ENCODE measurements around the gene VARS1. TPM values are rescaled to one million over a fixed set of nuclear protein-coding genes. Genes with fewer than 3 reads are reported as not detected.
"Not testable (repeated sequence)": the region's sequence is repeated elsewhere in the genome, so short reads cannot be mapped to it uniquely, and the experiment has no call there.

Gene VARS1
- total and polyA plus RNA-seq, 10 donors: 31.1 to 97.3 (median 49.4) TPM

DNA sequence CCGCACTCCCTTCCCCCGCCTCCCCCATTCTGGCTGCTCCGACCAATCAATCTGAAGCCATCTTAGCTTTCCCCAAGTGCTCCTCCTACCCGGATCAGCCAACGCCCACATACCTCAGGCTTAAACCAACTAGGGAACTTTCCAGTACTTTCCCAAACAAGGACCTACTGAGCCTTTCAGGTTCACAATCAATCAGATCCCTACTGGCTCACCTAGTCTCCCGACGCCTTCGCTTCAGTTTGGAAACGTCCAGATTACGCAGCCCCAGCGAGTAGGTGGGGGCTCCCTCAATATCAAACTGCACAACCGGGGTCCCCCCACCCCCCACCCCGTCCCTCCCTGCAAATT is 19.1 kb upstream of the VARS1 start:
- intact Hi-C loops (cut with DNase I; ENCODE audit: low total_unique reads): no loop called here
- Histone ChIP-seq H3K27me3 (replicated peaks in 1 of 7) (no peaks in the 10 kb centered on the region), H3K4me3 (peak overlapping the region; percentile 43 to 87 (median 63)), H3K9me3 (no peaks in the 10 kb centered on the region), H3K27ac (peak overlapping the region; percentile 94 to 98 (median 96)), H3K36me3 (peaks cover 0 to 19% (median 2%) of the 10 kb centered on the region in 6 donors), H3K4me1 (peaks cover 25 to 54% (median 40%) of the 10 kb centered on the region in 6 donors)
- WGBS, 5 donors: 0 to 1% (median 0%) methylated on average over 13 of the region's 13 CpGs
- peak in 1 of 3 donors; percentile 67 for TF ChIP-seq POLR2AphosphoS5 (IDR thresholded peaks at IDR 0.05)
- no peak for TF ChIP-seq CTCF (IDR thresholded peaks at IDR 0.05 in 8 of 11, conservative IDR thresholded peaks at IDR 0.05 in 3 of 11)
- peak in 1 of 3 donors; percentile 21 for TF ChIP-seq POLR2A (IDR thresholded peaks at IDR 0.05)
- DNase-seq: peak; percentile 91

DNA sequence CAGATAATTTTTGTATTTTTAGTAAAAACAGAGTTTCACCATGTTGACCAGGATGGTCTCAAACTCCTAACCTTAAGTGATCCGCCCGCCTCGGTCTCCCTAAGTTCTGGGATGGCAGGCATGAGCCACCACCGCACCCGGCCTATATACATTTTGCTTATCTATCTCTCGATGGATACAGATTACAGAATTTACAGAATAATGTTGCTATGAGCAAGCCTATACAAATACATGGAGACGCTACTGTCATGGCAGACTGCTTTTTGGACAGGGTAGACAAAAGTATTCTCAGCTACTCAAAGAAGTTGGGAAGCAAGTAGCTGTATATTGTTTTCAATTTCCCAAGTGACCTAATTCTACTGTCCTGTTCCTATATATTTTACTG is 17.9 kb upstream of the VARS1 start:
- no peak for TF ChIP-seq POLR2A (IDR thresholded peaks at IDR 0.05)
- TF ChIP-seq POLR2AphosphoS5 (IDR thresholded peaks at IDR 0.05): no peak
- TF ChIP-seq CTCF (IDR thresholded peaks at IDR 0.05 in 8 of 11, conservative IDR thresholded peaks at IDR 0.05 in 3 of 11): no peak
- H3K9me3 ChIP-seq: no peaks in the 10 kb centered on the region
- WGBS, 5 donors: 95 to 99% (median 97%) methylated on average over 7 of the region's 7 CpGs
- peaks cover 0 to 20% (median 2%) of the 10 kb centered on the region in 6 donors for H3K36me3 ChIP-seq
- DNase-seq: no peak
- peaks cover 15 to 42% (median 28%) of the 10 kb centered on the region in 6 donors for H3K4me1 ChIP-seq
- peak overlapping the region in 2 of 8 donors; percentile 70 to 87 for H3K4me3 ChIP-seq
- intact Hi-C loops (cut with DNase I; ENCODE audit: low total_unique reads): no loop called here
- peak overlapping the region in 7 of 8 donors; percentile 94 to 98 (median 96) for H3K27ac ChIP-seq
- H3K27me3 ChIP-seq (replicated peaks in 1 of 7): no peaks in the 10 kb centered on the region

DNA sequence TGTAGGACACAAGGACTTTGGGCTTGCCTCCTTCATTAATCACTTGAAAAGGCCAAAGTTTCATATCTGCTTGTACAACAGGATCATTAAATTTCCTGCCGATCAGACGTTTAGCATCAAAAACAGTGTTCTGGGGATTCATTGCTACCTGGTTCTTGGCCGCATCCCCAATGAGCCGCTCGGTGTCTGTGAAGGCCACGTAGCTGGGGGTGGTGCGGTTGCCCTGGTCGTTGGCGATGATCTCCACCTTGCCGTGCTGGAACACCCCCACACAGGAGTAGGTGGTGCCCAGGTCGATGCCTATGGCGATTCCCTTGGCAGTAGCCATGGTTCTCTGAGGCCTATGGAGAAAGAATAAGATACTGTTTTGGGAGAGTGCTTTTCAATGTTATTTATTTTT is 16.1 kb upstream of the VARS1 start:
- Histone ChIP-seq H3K27ac (peak overlapping the region in 2 of 8 donors; percentile 96 to 97), H3K27me3 (replicated peaks in 1 of 7) (no peaks in the 10 kb centered on the region), H3K4me3 (no peak overlapping the region), H3K4me1 (peaks cover 14 to 42% (median 28%) of the 10 kb centered on the region in 6 donors), H3K9me3 (no peaks in the 10 kb centered on the region), H3K36me3 (peaks cover 0 to 20% (median 2%) of the 10 kb centered on the region in 6 donors)
- intact Hi-C loops (cut with DNase I; ENCODE audit: low total_unique reads): no loop called here
- DNase-seq: no peak
- TF ChIP-seq POLR2AphosphoS5 (IDR thresholded peaks at IDR 0.05) (no peak), CTCF (IDR thresholded peaks at IDR 0.05 in 8 of 11, conservative IDR thresholded peaks at IDR 0.05 in 3 of 11) (no peak), POLR2A (IDR thresholded peaks at IDR 0.05) (no peak)
- WGBS, 5 donors: 95 to 98% (median 96%) methylated on average over 11 to 12 of the region's 12 CpGs

GRCh38 chr6:31808599-31808998 is 13.0 kb upstream of the VARS1 start:
- H3K27ac ChIP-seq; intact Hi-C loops (cut with DNase I; ENCODE audit: low total_unique reads); H3K9me3 ChIP-seq; H3K27me3 ChIP-seq (replicated peaks in 1 of 7); H3K4me3 ChIP-seq: not testable (repeated sequence)
- 95 to 98% (median 97%) methylated on average over 10 of the region's 10 CpGs for WGBS, 5 donors
- Histone ChIP-seq H3K4me1 (peaks cover 16 to 59% (median 41%) of the 10 kb centered on the region in 6 donors), H3K36me3 (peaks cover 0 to 26% (median 2%) of the 10 kb centered on the region in 6 donors)
- DNase-seq: peak; percentile 21
